GM23248 (cell line): ENCODE measurements around the gene CRIP1. TPM values are rescaled to one million over a fixed set of nuclear protein-coding genes. Genes with fewer than 3 reads are reported as not detected.

ENCODE experiments used
- DNase-seq: peaks from one replicate; pipeline ENCODE4 v3.0.0-alpha.2; 2015
- H2AFZ ChIP-seq: fragments of 200-600 bp; sonication (generic); 2 replicates; pipeline ENCODE4 v1.6.1; 2016; ENCODE audit warnings: antibody characterized with exemption
- H3F3A ChIP-seq: fragments of 200-600 bp; sonication (generic); 2 replicates; pipeline ENCODE4 v1.6.1; 2016; ENCODE audit warnings: mild to moderate bottlenecking, antibody characterized with exemption, mixed run types; ENCODE audit not compliant: insufficient read depth
- H3K27ac ChIP-seq: fragments of 200-600 bp; sonication (generic); 2 replicates; pipeline ENCODE4 v1.5.1; 2016; ENCODE audit warnings: mild to moderate bottlenecking
- H3K27me3 ChIP-seq: fragments of 200-600 bp; sonication (generic); replicated peaks from 2 replicates; pipeline ENCODE4 v1.6.1; 2016; ENCODE audit warnings: mild to moderate bottlenecking; ENCODE audit not compliant: insufficient read depth
- H3K36me3 ChIP-seq: fragments of 200-600 bp; sonication (generic); 2 replicates; pipeline ENCODE4 v1.6.1; 2016; ENCODE audit warnings: low read depth, mild to moderate bottlenecking
- H3K4me1 ChIP-seq: fragments of 200-600 bp; sonication (generic); 2 replicates; pipeline ENCODE4 v1.6.1; 2016; ENCODE audit warnings: mild to moderate bottlenecking; ENCODE audit not compliant: insufficient read depth
- H3K4me2 ChIP-seq: fragments of 200-600 bp; sonication (generic); one replicate; pipeline ENCODE4 v1.6.1; 2016; ENCODE audit warnings: mild to moderate bottlenecking; ENCODE audit not compliant: unreplicated experiment
- H3K4me3 ChIP-seq: fragments of 200-600 bp; sonication (generic); 2 replicates; pipeline ENCODE4 v1.5.1; 2016; ENCODE audit warnings: mild to moderate bottlenecking
- H3K79me2 ChIP-seq: fragments of 200-600 bp; sonication (generic); 2 replicates; pipeline ENCODE4 v1.6.1; 2016; ENCODE audit warnings: mild to moderate bottlenecking; ENCODE audit not compliant: insufficient read depth
- H3K9ac ChIP-seq: fragments of 200-600 bp; sonication (generic); 2 replicates; pipeline ENCODE4 v1.6.1; 2016; ENCODE audit warnings: mild to moderate bottlenecking
- H3K9me2 ChIP-seq: fragments of 200-600 bp; sonication (generic); 2 replicates; pipeline ENCODE4 v1.6.1; 2016; ENCODE audit warnings: mixed run types, mild to moderate bottlenecking, moderate library complexity; ENCODE audit not compliant: insufficient read depth
- H3K9me3 ChIP-seq: fragments of 200-600 bp; sonication (generic); one replicate; pipeline ENCODE4 v1.6.1; 2017; ENCODE audit warnings: low read depth
- H4K20me1 ChIP-seq: fragments of 200-600 bp; sonication (generic); 2 replicates; pipeline ENCODE4 v1.6.0; 2016; ENCODE audit not compliant: insufficient read depth
- EZH2 ChIP-seq: fragments of 200-600 bp; sonication (generic); IDR thresholded peaks from 2 replicates; pipeline ENCODE4 v1.6.1; 2018; ENCODE audit warnings: antibody characterized with exemption, mild to moderate bottlenecking; ENCODE audit not compliant: insufficient read depth, poor library complexity, severe bottlenecking
- EZH2phosphoT487 ChIP-seq: fragments of 200-600 bp; sonication (generic); IDR thresholded peaks from 2 replicates; pipeline ENCODE4 v1.6.1; 2018; ENCODE audit warnings: antibody characterized with exemption, moderate library complexity, mild to moderate bottlenecking, low read depth; ENCODE audit not compliant: insufficient read depth
- WGBS, 2 experiments: methylation state at CpG; one replicate each; pipeline ENCODE4 v1.1.6; 2015 to 2017; ENCODE audit warnings: low lambda C conversion rate in 2 of 2, low coverage in 1 of 2; ENCODE audit errors: missing lambda C conversion rate in 2 of 2; 5-methylcytosine and 5-hydroxymethylcytosine counted together
- in situ Hi-C: fragments of 300-500 bp; cut with MboI; formaldehyde crosslinking; loops from 2 replicates; pipeline ENCODE4 v1.15.0; 2020
- polyA plus RNA-seq: library from polyadenylated mRNA; unstranded; fragments of >200 nt; fragmentation: Nextera tagmentation; extraction: Ambion mirVana; gene quantifications from 2 replicates; pipeline ENCODE4 v1.2.1, GENCODE V29; 2016
- total RNA-seq: library from RNA; depleted of rRNA; stranded (reverse); fragments of >200 nt; shearing (Covaris generic); gene quantifications from 2 replicates; pipeline ENCODE4 v1.2.3, GENCODE V29; 2014

The CRIP1 gene
- total and polyA plus RNA-seq, 2 experiments from 2014 or later = 12.3 to 32.7 TPM

- 83 to 88% methylated on average over 10 of the region's 10 CpGs for WGBS, 2 experiments
- no peak for DNase-seq
- Histone ChIP-seq H3K4me3 (no peak overlapping the region), H3K4me1 (no peaks in the 10 kb centered on the region), H2AFZ (no peak overlapping the region), H3K79me2 (no peaks in the 10 kb centered on the region), H3K9ac (no peak overlapping the region), H4K20me1 (no peaks in the 10 kb centered on the region), H3K27me3 (no peaks in the 10 kb centered on the region), H3K36me3 (no peaks in the 10 kb centered on the region), H3K4me2 (no peak overlapping the region), H3K9me3 (no peaks in the 10 kb centered on the region), H3K27ac (no peak overlapping the region), H3F3A (no peaks in the 10 kb centered on the region), H3K9me2 (no peaks in the 10 kb centered on the region)
- TF ChIP-seq EZH2phosphoT487 (no peak), EZH2 (no peak)
- in situ Hi-C loops = no loop called here
These were observed 14.0 kb downstream of the CRIP1 start for GRCh38 chr14:105500726-105501101.

- 77 to 79% methylated on average over 13 of the region's 13 CpGs for whole genome bisulfite sequencing, 2 experiments
- Histone ChIP-seq H3K9me3 (no peaks in the 10 kb centered on the region), H3K27me3 (no peaks in the 10 kb centered on the region), H3K36me3 (no peaks in the 10 kb centered on the region), H3K79me2 (no peaks in the 10 kb centered on the region), H3K4me3 (no peak overlapping the region), H3K9ac (no peak overlapping the region), H3K4me1 (no peaks in the 10 kb centered on the region), H2AFZ (no peak overlapping the region), H3F3A (no peaks in the 10 kb centered on the region), H3K27ac (no peak overlapping the region), H3K9me2 (no peaks in the 10 kb centered on the region), H4K20me1 (no peaks in the 10 kb centered on the region), H3K4me2 (no peak overlapping the region)
- no peak for DNase-seq
- TF ChIP-seq EZH2 = no peak
- TF ChIP-seq EZH2phosphoT487 = no peak
- in situ Hi-C loops = no loop called here
These were observed 15.0 kb downstream of the CRIP1 start for GRCh38 chr14:105501504-105502291.

DNA sequence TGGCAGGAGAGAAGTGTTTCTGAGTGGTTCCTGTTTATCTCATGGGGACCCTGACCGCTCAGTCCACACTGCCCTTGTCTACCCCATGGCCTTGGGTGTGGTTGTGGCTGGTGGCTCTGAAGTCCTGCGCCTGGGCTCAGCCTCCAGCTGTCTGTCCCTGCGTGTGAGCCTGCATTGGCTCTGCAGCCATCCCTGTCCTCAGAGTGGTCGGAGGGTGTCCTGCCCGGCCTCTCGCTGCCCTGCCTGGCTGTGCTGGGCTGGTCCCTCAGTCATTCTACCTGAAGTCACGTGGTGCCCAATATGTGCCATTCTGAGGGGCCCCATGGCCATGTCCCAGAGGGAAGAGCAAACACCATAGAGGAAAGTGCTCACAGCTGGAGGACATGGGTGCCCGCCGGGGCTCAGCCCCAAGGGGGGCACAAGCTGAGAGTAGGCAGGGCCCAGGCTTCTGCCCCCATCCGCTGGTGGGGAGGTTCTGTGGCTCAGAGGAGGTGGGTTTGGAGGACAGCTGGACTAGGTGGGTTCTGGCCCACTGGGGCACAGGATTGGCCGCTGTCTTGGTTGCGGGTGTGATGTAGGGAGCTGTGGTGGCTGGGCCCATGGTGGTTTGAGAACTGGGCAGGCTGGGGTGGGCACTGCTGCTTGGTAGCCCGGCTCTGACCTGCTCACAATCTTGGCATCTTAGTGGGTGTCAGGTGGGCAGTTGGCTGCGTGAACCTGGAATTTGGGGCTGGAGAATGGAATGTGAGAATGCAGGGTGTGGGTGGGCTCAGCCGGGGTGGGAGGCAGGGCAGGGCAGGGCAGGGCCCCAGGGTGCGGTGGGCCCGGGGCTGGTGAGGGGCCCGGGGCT, 16.0 kb downstream of the CRIP1 start:
- no peaks in the 10 kb centered on the region for H3K79me2 ChIP-seq
- no peak overlapping the region for H3K4me2 ChIP-seq
- H3K27ac ChIP-seq = no peak overlapping the region
- DNase-seq = no peak
- no peaks in the 10 kb centered on the region for H3K4me1 ChIP-seq
- no peaks in the 10 kb centered on the region for H3K9me3 ChIP-seq
- H4K20me1 ChIP-seq = no peaks in the 10 kb centered on the region
- H3K9me2 ChIP-seq = no peaks in the 10 kb centered on the region
- 66 to 71% methylated on average over 15 to 18 of the region's 18 CpGs for WGBS, 2 experiments
- no peak overlapping the region for H3K9ac ChIP-seq
- H3K36me3 ChIP-seq = no peaks in the 10 kb centered on the region
- TF ChIP-seq EZH2phosphoT487 (no peak), EZH2 (no peak)
- H3K27me3 ChIP-seq = no peaks in the 10 kb centered on the region
- no peaks in the 10 kb centered on the region for H3F3A ChIP-seq
- H3K4me3 ChIP-seq = no peak overlapping the region
- no peak overlapping the region for H2AFZ ChIP-seq
- in situ Hi-C loops = no loop called here

- Histone ChIP-seq H3K79me2 (no peaks in the 10 kb centered on the region), H3K4me1 (no peaks in the 10 kb centered on the region), H3K4me2 (no peak overlapping the region), H2AFZ (no peak overlapping the region), H3K36me3 (no peaks in the 10 kb centered on the region), H3F3A (no peaks in the 10 kb centered on the region), H3K27ac (no peak overlapping the region), H3K9me3 (no peaks in the 10 kb centered on the region), H3K9ac (no peak overlapping the region), H3K27me3 (0 out of 2 replicates have a peak, but pooled peaks cover 4% of the 10 kb centered on the region), H3K4me3 (no peak overlapping the region), H4K20me1 (no peaks in the 10 kb centered on the region), H3K9me2 (no peaks in the 10 kb centered on the region)
- 65% methylated on average over 7 of the region's 7 CpGs; no CpG with 5 or more reads in 1 of the 2 experiments for WGBS, 2 experiments
- TF ChIP-seq EZH2phosphoT487 (no peak), EZH2 (no peak)
- DNase-seq = no peak
- in situ Hi-C loops = no loop called here
These were observed 16.6 kb downstream of the CRIP1 start for GRCh38 chr14:105503296-105503640.
